Measurements from ENCODE around the gene MYLK.

MYLK gene

DNA sequence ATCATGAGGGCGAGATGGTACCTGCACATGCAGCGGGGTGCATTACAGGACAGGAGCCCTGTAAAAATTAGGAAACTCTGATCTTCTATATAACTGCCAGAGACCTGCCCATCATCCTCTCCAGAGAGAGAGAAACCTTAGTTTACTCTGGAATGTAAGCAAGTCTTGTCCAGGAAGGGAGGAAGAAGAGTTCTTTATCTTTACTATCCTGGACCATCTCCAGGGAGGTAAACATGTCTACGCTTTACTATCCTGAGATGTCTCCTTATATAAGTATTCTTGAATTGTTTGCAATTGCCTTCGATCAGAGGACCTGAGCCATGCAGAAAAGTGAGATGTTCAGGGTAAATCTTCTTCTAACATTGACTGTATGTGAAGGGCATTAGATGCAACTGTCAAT lies 286.6 kb downstream of the MYLK start:
- no peaks in the 10 kb centered on the region for H3K36me3 ChIP-seq (ENCODE audit: control insufficient read depth, insufficient read depth, low read length)

GRCh38 chr3:123595396-123596180 lies 288.5 kb downstream of the MYLK start:
- H3K9me3 ChIP-seq (ENCODE audit: control insufficient read depth, insufficient read depth, low read length): peaks cover 3% of the 10 kb centered on the region
- H3K4me1 ChIP-seq (ENCODE audit: control insufficient read depth, insufficient read depth, low read length): no peaks in the 10 kb centered on the region
- H3K9ac ChIP-seq (ENCODE audit: low read depth, low read length): no peak overlapping the region
- H3K36me3 ChIP-seq (ENCODE audit: control insufficient read depth, insufficient read depth, low read length): no peaks in the 10 kb centered on the region
- no peaks in the 10 kb centered on the region for H3K27me3 ChIP-seq (ENCODE audit: control insufficient read depth, insufficient read depth, low read length)
- H3K4me3 ChIP-seq (ENCODE audit: low read depth, low read length): no peak overlapping the region

More for the DNA sequence above, 286.6 kb downstream of the MYLK start:
- Histone ChIP-seq H3K9me3 (ENCODE audit: control insufficient read depth, insufficient read depth, low read length) (no peaks in the 10 kb centered on the region), H3K4me1 (ENCODE audit: control insufficient read depth, insufficient read depth, low read length) (no peaks in the 10 kb centered on the region), H3K9ac (ENCODE audit: low read depth, low read length) (no peak overlapping the region), H3K27me3 (ENCODE audit: control insufficient read depth, insufficient read depth, low read length) (no peaks in the 10 kb centered on the region), H3K4me3 (ENCODE audit: low read depth, low read length) (no peak overlapping the region)

DNA sequence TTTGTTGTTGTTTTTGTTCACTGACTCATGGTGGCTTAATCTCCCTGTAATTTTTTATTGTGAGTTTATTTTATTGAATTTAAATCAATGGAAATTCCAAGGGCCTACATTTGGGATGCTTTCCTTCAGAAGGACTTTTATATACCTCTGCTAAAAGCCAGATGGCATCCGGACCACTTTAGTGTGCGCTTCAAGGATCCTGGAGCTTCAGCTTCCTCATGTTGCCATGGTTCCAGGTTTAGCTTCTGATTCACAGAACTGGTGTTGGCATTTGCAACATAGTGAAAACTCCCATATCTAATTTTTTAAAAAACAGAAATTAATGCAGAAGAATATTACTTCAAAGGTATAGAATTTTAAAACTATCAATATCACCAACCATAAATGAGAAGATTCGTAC lies 290.8 kb downstream of the MYLK start:
- peaks cover 9% of the 10 kb centered on the region for H3K9me3 ChIP-seq (ENCODE audit: control insufficient read depth, insufficient read depth, low read length)
- no peak overlapping the region for H3K9ac ChIP-seq (ENCODE audit: low read depth, low read length)
- H3K4me1 ChIP-seq (ENCODE audit: control insufficient read depth, insufficient read depth, low read length): no peaks in the 10 kb centered on the region
- no peaks in the 10 kb centered on the region for H3K36me3 ChIP-seq (ENCODE audit: control insufficient read depth, insufficient read depth, low read length)
- no peaks in the 10 kb centered on the region for H3K27me3 ChIP-seq (ENCODE audit: control insufficient read depth, insufficient read depth, low read length)
- no peak overlapping the region for H3K4me3 ChIP-seq (ENCODE audit: low read depth, low read length)

DNA sequence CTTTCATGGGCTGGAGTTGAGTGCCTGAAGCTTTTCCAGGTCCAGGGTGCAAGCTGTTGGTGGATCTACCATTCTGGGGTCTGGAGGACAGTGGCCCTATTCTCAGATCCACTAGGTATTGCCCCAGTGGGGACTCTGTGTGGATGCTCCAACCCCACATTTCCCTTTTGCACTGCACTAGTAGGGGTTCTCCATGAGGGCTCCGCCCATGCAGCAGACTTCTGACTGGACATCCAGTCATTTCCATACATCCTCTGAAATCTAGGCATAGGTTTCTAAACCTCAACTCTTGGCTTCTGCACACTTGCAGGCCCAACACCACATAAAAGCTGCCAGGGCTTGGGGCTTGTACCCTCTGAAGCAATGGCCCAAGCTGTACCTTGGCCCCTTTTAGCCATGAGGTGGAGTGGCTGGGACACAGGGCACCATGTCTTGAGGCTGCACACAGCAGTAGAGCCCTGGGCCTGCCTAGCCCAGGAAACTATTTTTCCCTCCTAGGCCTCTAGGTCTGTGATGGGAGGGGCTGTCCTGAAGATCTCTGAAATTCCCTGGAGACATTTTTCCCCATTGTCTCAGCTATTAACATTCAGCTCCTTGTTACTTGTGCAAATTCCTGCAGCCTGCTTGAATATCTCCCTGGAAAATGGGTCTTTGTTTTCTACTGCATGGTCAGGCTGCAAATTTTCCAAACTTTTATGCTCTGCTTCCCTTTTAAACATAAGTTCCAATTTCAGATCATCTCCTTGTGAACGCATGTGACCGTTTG lies 293.3 kb downstream of the MYLK start:
- no peaks in the 10 kb centered on the region for H3K36me3 ChIP-seq (ENCODE audit: control insufficient read depth, insufficient read depth, low read length)

GRCh38 chr3:123587401-123587800 lies 296.7 kb downstream of the MYLK start:
- Histone ChIP-seq H3K9ac (ENCODE audit: low read depth, low read length) (no peak overlapping the region), H3K4me1 (ENCODE audit: control insufficient read depth, insufficient read depth, low read length) (peaks cover 3% of the 10 kb centered on the region), H3K4me3 (ENCODE audit: low read depth, low read length) (no peak overlapping the region), H3K36me3 (ENCODE audit: control insufficient read depth, insufficient read depth, low read length) (no peaks in the 10 kb centered on the region), H3K9me3 (ENCODE audit: control insufficient read depth, insufficient read depth, low read length) (peaks cover 9% of the 10 kb centered on the region), H3K27me3 (ENCODE audit: control insufficient read depth, insufficient read depth, low read length) (peaks cover 18% of the 10 kb centered on the region)

More for the DNA sequence above, 293.3 kb downstream of the MYLK start:
- H3K27me3 ChIP-seq (ENCODE audit: control insufficient read depth, insufficient read depth, low read length): peaks cover 11% of the 10 kb centered on the region
- H3K4me1 ChIP-seq (ENCODE audit: control insufficient read depth, insufficient read depth, low read length): peaks cover 3% of the 10 kb centered on the region
- H3K4me3 ChIP-seq (ENCODE audit: low read depth, low read length): no peak overlapping the region
- H3K9me3 ChIP-seq (ENCODE audit: control insufficient read depth, insufficient read depth, low read length): peaks cover 9% of the 10 kb centered on the region
- no peak overlapping the region for H3K9ac ChIP-seq (ENCODE audit: low read depth, low read length)

DNA sequence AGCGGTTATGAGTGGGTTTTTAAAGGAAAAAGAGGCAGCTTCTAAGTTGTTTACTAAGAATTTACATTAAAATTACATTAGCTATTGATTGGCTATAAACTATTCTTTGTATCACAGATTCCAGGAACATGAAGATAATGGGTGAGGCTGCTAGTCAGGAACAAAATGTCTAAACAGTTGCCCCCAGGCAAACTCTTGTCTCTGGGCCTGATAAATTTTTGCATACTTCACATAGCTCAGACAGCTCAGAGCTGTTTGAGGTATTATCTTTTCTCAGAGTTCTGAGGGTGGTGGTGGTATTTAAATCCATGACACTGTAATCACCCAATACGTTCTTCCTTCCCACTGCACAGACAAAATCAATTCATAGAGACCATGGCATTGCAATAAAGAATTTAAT lies 297.2 kb downstream of the MYLK start:
- Histone ChIP-seq H3K4me1 (ENCODE audit: control insufficient read depth, insufficient read depth, low read length) (peaks cover 3% of the 10 kb centered on the region), H3K4me3 (ENCODE audit: low read depth, low read length) (no peak overlapping the region), H3K9ac (ENCODE audit: low read depth, low read length) (no peak overlapping the region), H3K9me3 (ENCODE audit: control insufficient read depth, insufficient read depth, low read length) (peaks cover 9% of the 10 kb centered on the region), H3K36me3 (ENCODE audit: control insufficient read depth, insufficient read depth, low read length) (no peaks in the 10 kb centered on the region), H3K27me3 (ENCODE audit: control insufficient read depth, insufficient read depth, low read length) (peaks cover 20% of the 10 kb centered on the region)

DNA sequence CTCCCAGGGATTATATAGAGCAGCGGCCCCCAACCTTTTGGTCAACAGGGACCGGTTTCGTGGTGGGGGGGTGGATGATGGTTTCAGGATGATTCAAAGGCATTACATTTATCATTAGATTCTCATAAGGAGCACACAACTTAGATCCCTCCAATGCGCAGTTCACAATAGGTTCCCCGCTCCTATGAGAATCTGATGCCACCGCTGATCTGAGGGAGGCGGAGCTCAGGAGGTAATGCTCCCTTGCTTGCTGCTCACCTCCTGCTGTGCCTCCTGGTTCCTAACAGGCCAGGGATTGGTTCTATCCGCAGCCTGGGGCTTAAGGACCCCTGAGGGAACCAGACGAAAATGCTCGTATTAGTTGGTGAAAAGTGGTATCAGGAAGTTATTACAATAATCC lies 298.0 kb downstream of the MYLK start:
- Histone ChIP-seq H3K4me3 (ENCODE audit: low read depth, low read length) (peak overlapping the region; percentile 62), H3K4me1 (ENCODE audit: control insufficient read depth, insufficient read depth, low read length) (peaks cover 3% of the 10 kb centered on the region), H3K9ac (ENCODE audit: low read depth, low read length) (no peak overlapping the region), H3K9me3 (ENCODE audit: control insufficient read depth, insufficient read depth, low read length) (peaks cover 9% of the 10 kb centered on the region), H3K36me3 (ENCODE audit: control insufficient read depth, insufficient read depth, low read length) (no peaks in the 10 kb centered on the region), H3K27me3 (ENCODE audit: control insufficient read depth, insufficient read depth, low read length) (peaks cover 20% of the 10 kb centered on the region)

DNA sequence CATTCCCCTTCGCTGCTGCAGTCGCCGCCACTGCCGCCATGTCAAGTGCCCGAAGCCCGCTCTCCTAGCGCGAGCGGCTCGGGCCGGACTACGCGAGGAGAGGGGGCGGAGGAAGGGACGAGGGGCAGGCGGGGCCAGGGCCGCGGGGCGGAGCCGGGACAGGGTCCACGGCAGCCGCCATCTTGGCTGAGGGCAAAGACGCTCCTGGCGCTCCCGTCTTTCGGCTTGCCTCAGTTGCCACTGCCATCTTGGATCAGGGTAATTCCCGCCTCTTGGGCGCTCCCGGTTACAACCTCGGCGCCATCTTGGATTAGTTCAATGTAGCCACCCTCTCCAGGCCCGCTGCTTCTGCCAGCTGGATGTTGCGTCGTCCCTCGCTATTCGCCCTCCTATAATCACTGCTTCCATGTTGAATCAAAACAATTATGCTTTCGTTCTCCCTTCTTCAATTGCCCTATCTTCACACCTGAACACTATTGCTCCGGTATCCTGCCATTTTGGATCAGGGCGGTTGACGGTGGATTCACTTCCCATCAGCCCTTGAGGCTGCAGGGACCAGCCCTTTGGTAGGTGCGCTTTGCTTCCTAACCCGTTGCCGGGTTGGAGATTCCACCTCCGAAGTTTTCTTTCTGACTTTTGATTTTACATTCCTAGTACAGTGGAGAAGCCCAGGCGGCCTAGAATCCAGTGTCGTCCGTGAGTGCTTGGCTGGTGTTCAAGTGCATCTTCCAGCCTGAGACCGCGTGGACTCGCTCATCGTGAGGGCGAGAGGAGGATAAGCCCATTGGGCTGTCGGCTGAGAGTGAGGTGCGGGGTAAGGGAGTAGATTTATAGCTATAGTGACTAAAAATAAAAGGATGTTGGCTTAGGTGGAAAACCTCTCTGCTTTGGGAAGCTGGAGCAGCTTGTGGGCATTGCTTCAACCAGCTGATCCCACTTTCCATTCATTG lies 298.9 kb downstream of the MYLK start, which contains the start of gene HACD2:
TSS of gene HACD2 (minus strand) at position 66 of the 950 bp plus-strand sequence. CDS start at position 40, 26 bp downstream.
- H3K9me3 ChIP-seq (ENCODE audit: control insufficient read depth, insufficient read depth, low read length): peaks cover 4% of the 10 kb centered on the region

GRCh38 chr3:123584284-123584987 lies 299.7 kb downstream of the MYLK start:
- peak overlapping the region; percentile 62 for H3K4me3 ChIP-seq (ENCODE audit: low read depth, low read length)
- no peaks in the 10 kb centered on the region for H3K9me3 ChIP-seq (ENCODE audit: control insufficient read depth, insufficient read depth, low read length)
- H3K9ac ChIP-seq (ENCODE audit: low read depth, low read length): peak overlapping the region; percentile 26
- H3K27me3 ChIP-seq (ENCODE audit: control insufficient read depth, insufficient read depth, low read length): peaks cover 20% of the 10 kb centered on the region
- peaks cover 3% of the 10 kb centered on the region for H3K4me1 ChIP-seq (ENCODE audit: control insufficient read depth, insufficient read depth, low read length)
- H3K36me3 ChIP-seq (ENCODE audit: control insufficient read depth, insufficient read depth, low read length): no peaks in the 10 kb centered on the region

More for the DNA sequence above, 298.9 kb downstream of the MYLK start, which contains the start of gene HACD2:
- Histone ChIP-seq H3K27me3 (ENCODE audit: control insufficient read depth, insufficient read depth, low read length) (peaks cover 20% of the 10 kb centered on the region), H3K36me3 (ENCODE audit: control insufficient read depth, insufficient read depth, low read length) (no peaks in the 10 kb centered on the region), H3K4me3 (ENCODE audit: low read depth, low read length) (peak within 1 kb of the TSS; percentile 62), H3K9ac (ENCODE audit: low read depth, low read length) (peak within 1 kb of the TSS; percentile 66), H3K4me1 (ENCODE audit: control insufficient read depth, insufficient read depth, low read length) (peaks cover 3% of the 10 kb centered on the region)

- Histone ChIP-seq H3K9ac (ENCODE audit: low read depth, low read length) (no peak overlapping the region), H3K36me3 (ENCODE audit: control insufficient read depth, insufficient read depth, low read length) (no peaks in the 10 kb centered on the region), H3K9me3 (ENCODE audit: control insufficient read depth, insufficient read depth, low read length) (no peaks in the 10 kb centered on the region), H3K4me1 (ENCODE audit: control insufficient read depth, insufficient read depth, low read length) (peaks cover 3% of the 10 kb centered on the region), H3K27me3 (ENCODE audit: control insufficient read depth, insufficient read depth, low read length) (peaks cover 20% of the 10 kb centered on the region), H3K4me3 (ENCODE audit: low read depth, low read length) (peak overlapping the region; percentile 62)
These were observed 300.6 kb downstream of the MYLK start for GRCh38 chr3:123583561-123583960.

DNA sequence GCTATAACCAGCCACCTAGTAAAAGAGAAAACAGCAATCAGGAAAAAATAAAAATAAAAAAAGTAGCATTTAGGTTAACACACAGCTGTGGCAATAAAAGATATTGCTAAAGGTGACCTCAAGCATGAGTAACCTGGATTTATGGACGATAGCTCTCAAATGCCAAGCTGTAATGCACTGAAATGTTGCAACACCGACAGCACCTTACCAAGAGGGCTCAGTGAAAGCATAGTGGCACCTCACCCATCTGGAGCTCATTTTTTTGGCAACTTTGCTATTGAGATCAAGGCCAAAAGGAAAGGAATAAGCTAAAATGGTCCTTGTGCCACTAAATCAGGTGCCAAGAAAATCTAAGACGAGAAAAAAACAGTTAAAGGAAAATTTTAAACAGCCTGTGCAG lies 301.8 kb downstream of the MYLK start:
- H3K4me3 ChIP-seq (ENCODE audit: low read depth, low read length): no peak overlapping the region
- no peak overlapping the region for H3K9ac ChIP-seq (ENCODE audit: low read depth, low read length)

More for the DNA sequence above, 301.8 kb downstream of the MYLK start:
- H3K9me3 ChIP-seq (ENCODE audit: control insufficient read depth, insufficient read depth, low read length): no peaks in the 10 kb centered on the region
- peaks cover 3% of the 10 kb centered on the region for H3K4me1 ChIP-seq (ENCODE audit: control insufficient read depth, insufficient read depth, low read length)
- H3K36me3 ChIP-seq (ENCODE audit: control insufficient read depth, insufficient read depth, low read length): no peaks in the 10 kb centered on the region
- peaks cover 17% of the 10 kb centered on the region for H3K27me3 ChIP-seq (ENCODE audit: control insufficient read depth, insufficient read depth, low read length)
